Neural crest cell (in vitro differentiated cells): Measurements from ENCODE around the gene RTL10. TPM values are rescaled to one million over a fixed set of nuclear protein-coding genes. Genes with fewer than 3 reads are reported as not detected.

Experiments used
- DNase-seq: peaks from one replicate; pipeline ENCODE4 v3.0.0; 2021; ENCODE audit warnings: low read depth, mixed read lengths, low spot score
- H3K27ac Mint-ChIP-seq: one replicate; pipeline ENCODE4 v1.8.0; 2021; ENCODE audit warnings: mild to moderate bottlenecking, mixed read lengths; ENCODE audit not compliant: unreplicated experiment
- H3K27me3 Mint-ChIP-seq: 2 replicates; pipeline ENCODE4 v1.8.0; 2021; ENCODE audit warnings: low read depth, mild to moderate bottlenecking, mixed read lengths
- H3K36me3 Mint-ChIP-seq: 2 replicates; pipeline ENCODE4 v1.8.0; 2021; ENCODE audit warnings: low read depth, mild to moderate bottlenecking, mixed read lengths
- H3K4me1 Mint-ChIP-seq: 2 replicates; pipeline ENCODE4 v1.8.0; 2021; ENCODE audit warnings: mixed read lengths
- H3K4me3 Mint-ChIP-seq: one replicate; pipeline ENCODE4 v1.8.0; 2021; ENCODE audit warnings: mild to moderate bottlenecking, mixed read lengths
- H3K9me3 Mint-ChIP-seq: 2 replicates; pipeline ENCODE4 v1.8.0; 2021; ENCODE audit warnings: mixed read lengths
- total RNA-seq: library from RNA; stranded (reverse); gene quantifications from 2 replicates; pipeline ENCODE4 v1.2.1, GENCODE V29; 2021
- TF ChIP-seq, protein P1 (sequence below): fragments of 200-600 bp; sonication (generic); conservative IDR thresholded peaks from 2 replicates; pipeline ENCODE4 v1.5.0; 2021; ENCODE audit warnings: antibody characterized with exemption, mild to moderate bottlenecking

Gene RTL10
- total RNA-seq, 1 donor from 2014 or later, result 28.1 TPM

DNA sequence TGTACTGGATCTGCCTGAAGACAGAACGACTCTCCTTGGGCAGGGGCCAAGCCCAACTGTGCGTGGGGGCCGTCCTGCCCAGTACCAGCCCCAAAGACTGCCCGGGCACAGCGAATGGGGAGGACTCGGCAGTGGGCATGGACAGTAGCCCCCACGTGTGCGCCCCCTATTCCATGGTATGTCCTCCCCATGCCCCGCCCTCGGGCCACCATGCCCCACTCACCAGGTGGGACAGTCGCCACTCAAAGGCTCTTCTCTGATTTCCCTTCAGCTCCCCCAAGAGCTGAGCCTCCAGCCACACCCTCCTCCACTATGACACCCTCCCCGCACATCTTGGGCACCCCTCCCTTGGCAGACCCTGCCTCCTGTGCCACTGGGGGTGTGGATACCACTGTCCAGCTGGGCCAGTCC, 43.5 kb downstream of the RTL10 start:
- TF ChIP-seq, protein P1, sequence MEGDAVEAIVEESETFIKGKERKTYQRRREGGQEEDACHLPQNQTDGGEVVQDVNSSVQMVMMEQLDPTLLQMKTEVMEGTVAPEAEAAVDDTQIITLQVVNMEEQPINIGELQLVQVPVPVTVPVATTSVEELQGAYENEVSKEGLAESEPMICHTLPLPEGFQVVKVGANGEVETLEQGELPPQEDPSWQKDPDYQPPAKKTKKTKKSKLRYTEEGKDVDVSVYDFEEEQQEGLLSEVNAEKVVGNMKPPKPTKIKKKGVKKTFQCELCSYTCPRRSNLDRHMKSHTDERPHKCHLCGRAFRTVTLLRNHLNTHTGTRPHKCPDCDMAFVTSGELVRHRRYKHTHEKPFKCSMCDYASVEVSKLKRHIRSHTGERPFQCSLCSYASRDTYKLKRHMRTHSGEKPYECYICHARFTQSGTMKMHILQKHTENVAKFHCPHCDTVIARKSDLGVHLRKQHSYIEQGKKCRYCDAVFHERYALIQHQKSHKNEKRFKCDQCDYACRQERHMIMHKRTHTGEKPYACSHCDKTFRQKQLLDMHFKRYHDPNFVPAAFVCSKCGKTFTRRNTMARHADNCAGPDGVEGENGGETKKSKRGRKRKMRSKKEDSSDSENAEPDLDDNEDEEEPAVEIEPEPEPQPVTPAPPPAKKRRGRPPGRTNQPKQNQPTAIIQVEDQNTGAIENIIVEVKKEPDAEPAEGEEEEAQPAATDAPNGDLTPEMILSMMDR, result no peak
- H3K27me3 Mint-ChIP-seq, result no peaks in the 10 kb centered on the region
- H3K9me3 Mint-ChIP-seq, result no peaks in the 10 kb centered on the region
- H3K27ac Mint-ChIP-seq, result peak overlapping the region; percentile 12
- no peak for DNase-seq
- H3K4me3 Mint-ChIP-seq, result no peak overlapping the region
- H3K36me3 Mint-ChIP-seq, result no peaks in the 10 kb centered on the region
- H3K4me1 Mint-ChIP-seq, result peaks cover 3% of the 10 kb centered on the region

DNA sequence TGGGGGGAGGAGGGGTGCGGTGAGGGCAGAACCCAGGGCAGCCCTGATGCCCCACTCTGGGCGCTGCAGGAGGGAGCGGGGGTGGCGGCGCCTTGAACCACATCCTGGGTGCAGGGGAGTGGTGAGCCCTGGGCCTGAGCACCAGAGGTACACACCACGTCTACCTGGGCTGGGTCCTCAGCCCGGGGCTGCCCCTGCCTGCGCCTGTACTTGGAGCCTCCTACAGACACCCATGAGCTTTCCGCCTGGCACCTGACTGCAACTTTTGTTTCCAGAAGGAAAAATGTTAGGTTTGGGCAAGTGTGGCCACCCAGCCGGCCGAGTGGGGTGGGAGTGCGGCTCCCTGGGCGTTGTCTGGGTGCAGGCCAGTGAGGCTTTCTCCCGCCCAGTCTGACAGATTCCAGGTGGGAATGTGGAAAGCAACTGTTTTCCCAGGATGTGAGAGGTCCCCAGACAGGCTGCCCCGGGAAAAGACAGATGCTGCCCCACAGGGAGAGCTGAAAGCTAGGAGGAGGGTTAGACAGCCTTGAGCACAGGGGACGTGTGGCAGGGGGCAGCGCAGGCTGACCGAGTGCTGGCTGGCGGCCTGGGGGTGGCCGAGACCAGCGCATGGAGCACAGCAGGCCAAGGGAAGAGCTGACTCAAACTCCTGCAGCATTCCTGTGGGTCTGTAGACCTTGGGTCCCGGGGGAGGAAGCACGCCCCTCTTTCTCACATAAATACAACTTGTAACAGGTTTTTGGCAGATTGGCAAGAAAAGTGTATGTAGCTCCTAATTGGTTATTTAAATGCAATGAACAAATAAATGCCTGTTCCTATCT, 44.1 kb downstream of the RTL10 start:
- Mint-ChIP-seq H3K4me3 (no peak overlapping the region), H3K9me3 (no peaks in the 10 kb centered on the region), H3K36me3 (no peaks in the 10 kb centered on the region), H3K27me3 (no peaks in the 10 kb centered on the region), H3K27ac (peak overlapping the region; percentile 12), H3K4me1 (peaks cover 4% of the 10 kb centered on the region)
- no peak for DNase-seq
- TF ChIP-seq, protein P1, result no peak

DNA sequence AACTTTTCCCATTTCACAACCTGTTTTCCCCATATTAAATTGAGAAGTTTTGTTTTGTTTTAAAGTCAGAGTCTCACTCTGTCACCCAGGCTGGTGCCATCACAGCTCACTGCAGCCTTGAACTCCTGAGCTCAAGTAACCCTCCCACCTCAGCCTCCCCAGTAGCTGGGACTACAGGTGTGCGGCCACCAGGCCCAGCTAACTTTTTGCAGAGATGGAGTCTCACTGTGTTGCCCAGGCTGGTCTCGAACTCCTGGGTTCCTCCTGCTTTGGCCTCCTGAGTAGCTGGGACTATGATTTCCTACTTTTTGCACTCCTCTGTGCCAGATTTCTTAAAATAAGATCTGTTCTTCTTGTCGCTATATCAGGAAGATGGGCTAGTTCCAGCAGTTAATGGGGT, 44.9 kb downstream of the RTL10 start:
- peaks cover 4% of the 10 kb centered on the region for H3K4me1 Mint-ChIP-seq
- TF ChIP-seq, protein P1, result no peak
- no peaks in the 10 kb centered on the region for H3K9me3 Mint-ChIP-seq
- H3K27me3 Mint-ChIP-seq, result no peaks in the 10 kb centered on the region
- no peaks in the 10 kb centered on the region for H3K36me3 Mint-ChIP-seq
- H3K27ac Mint-ChIP-seq, result no peak overlapping the region
- no peak overlapping the region for H3K4me3 Mint-ChIP-seq
- no peak for DNase-seq

DNA sequence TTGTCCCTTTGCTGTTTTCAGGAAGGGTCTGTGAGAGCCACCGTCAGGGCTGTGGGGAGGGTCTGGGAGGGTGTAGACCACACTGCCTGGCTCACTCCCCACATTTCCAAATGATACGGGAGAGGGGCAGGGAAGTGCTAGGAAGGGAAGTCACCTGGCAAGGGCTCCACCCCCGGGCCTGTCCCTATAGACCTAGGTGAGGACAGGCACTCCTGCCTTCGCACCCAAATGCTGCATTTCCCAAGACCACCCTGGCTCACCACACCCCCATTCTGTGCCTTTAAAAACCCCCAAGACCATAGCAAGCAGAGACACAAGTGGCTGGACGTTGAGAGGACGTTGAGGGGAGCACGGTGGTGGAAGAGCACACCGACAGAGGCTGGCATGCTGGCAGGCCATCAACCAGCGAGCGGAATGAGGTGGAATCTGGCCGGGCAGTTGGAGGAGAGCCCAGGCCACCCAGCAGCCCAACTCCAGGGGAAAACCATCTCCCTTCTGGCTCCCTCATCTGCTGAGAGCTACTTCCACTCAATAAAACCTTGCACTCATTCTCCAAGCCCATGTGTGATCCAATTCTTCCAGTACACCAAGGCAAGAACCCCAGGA, 45.7 kb downstream of the RTL10 start:
- no peak for DNase-seq
- H3K4me1 Mint-ChIP-seq, result peaks cover 4% of the 10 kb centered on the region
- H3K36me3 Mint-ChIP-seq, result no peaks in the 10 kb centered on the region
- no peaks in the 10 kb centered on the region for H3K27me3 Mint-ChIP-seq
- TF ChIP-seq, protein P1, result no peak
- no peaks in the 10 kb centered on the region for H3K9me3 Mint-ChIP-seq
- H3K27ac Mint-ChIP-seq, result no peak overlapping the region
- H3K4me3 Mint-ChIP-seq, result no peak overlapping the region

DNA sequence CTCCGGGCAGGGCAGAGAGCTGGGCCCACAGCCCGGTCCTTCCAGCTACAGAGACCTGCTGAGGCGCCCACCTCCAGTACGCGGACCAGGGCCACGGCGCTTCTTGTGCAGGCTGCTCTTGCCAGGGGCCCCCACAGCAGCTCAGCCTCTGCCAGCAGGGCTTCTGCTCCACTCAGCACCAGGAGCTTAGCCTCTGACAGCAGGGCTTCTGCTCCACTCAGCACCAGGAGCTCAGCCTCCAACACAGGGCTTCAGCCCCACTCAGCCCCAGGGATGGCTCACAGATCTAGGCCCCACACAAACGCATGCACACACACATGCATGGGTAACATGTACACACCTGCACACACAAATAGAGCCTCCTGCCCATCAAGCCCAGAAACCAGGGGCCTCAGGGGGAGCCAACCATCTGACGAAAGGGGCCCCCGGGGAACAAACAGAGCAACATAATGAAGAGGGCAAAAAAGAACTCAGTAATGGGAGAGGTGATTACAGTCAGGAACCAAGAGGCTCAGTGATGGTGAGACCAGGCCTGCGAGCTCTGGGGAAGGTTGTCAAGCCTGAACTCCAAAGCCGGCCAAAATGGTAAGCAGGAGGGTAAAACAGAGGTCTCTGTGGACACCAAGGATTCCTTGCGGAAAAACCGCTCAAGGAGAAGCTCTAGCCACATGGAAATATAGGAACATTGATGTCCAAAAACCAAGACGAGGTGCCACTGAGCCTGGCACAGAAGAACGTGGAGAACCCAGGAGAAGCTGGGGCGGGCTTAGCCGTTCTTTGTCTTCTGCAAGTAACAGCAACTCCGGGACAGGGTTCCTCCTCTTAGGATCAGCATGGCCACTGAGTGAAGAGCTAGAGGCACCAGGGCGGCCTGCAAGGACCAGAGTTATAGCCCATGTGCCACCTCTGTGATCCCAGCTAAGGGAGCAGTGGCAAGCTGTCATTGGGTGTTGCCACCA, 46.5 kb downstream of the RTL10 start:
- H3K9me3 Mint-ChIP-seq, result no peaks in the 10 kb centered on the region
- H3K27me3 Mint-ChIP-seq, result no peaks in the 10 kb centered on the region
- no peak for DNase-seq
- H3K4me3 Mint-ChIP-seq, result no peak overlapping the region
- TF ChIP-seq, protein P1, result no peak
- H3K27ac Mint-ChIP-seq, result peak overlapping the region; percentile 50
- H3K4me1 Mint-ChIP-seq, result peaks cover 4% of the 10 kb centered on the region
- no peaks in the 10 kb centered on the region for H3K36me3 Mint-ChIP-seq
